IPS-18a (cell line): Measurements from ENCODE around the gene NTN5.

Experiments
- H3K27ac ChIP-seq: one replicate; pipeline ENCODE4 v1.5.1; 2013; ENCODE audit warnings: low read length
- H3K27me3 ChIP-seq: one replicate; pipeline ENCODE4 v1.6.1; 2013; ENCODE audit warnings: mild to moderate bottlenecking, low read length; ENCODE audit not compliant: control insufficient read depth, insufficient read depth
- H3K36me3 ChIP-seq: one replicate; pipeline ENCODE4 v1.6.1; 2013; ENCODE audit warnings: low read depth, low read length; ENCODE audit not compliant: control insufficient read depth
- H3K4me1 ChIP-seq: one replicate; pipeline ENCODE4 v1.6.1; 2013; ENCODE audit warnings: low read depth, low read length; ENCODE audit not compliant: control insufficient read depth
- H3K4me3 ChIP-seq: one replicate; pipeline ENCODE4 v1.5.1; 2013; ENCODE audit warnings: low read length
- H3K9ac ChIP-seq: one replicate; pipeline ENCODE4 v1.6.1; 2013; ENCODE audit warnings: mild to moderate bottlenecking, low read length, moderate library complexity
- H3K9me3 ChIP-seq: one replicate; pipeline ENCODE4 v1.6.1; 2013; ENCODE audit warnings: low read depth, low read length; ENCODE audit not compliant: control insufficient read depth

Gene NTN5

DNA sequence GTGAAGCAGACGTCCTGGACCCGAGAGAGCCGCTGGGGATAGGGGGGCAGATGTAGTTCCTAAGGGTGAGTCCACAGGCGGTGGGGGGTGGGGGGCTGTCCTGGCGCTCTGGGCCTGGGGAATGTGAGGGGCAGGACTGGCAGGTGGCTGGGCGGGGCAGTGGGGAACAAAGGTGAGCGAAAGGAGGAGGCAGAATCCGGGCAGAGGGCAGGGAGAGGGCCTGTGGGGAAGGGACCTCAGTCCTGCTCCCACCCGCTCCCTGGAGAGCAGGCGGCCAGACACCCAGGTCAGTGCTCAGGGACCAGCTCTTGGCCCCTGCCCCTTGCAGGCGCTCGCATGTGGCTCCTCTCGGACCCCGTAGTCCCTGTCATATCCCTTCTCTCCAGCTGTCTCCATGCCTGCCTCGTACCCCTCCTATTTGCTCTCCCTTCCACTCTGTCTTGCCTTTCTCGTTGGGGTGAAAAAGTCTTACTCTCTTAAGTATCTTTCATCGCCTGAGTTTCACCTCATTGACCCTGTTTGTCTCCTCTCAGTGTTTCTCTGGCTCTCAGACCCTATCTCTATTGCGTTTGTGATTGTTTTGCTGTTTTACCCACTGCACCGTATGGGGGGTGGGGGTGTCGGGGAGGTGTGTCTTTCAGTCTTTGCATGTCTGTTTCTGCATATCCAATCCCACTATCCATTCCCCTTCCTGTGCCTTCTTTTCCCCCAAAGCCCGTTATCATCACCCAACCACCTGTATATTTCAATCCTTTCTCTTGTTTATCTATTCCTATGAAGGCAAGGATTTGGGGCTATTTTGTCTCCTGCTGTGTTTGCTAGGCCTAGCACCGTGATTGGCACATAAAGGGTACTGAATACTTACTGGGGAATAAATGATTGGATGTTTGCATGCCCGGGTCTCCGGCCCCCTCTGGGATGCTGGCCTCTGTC, 47.8 kb downstream of the NTN5 start:
- Histone ChIP-seq H3K4me3 (peak overlapping the region; percentile 91), H3K27me3 (no peaks in the 10 kb centered on the region), H3K9me3 (no peaks in the 10 kb centered on the region), H3K4me1 (peaks cover 15% of the 10 kb centered on the region), H3K9ac (peak overlapping the region; percentile 79), H3K36me3 (no peaks in the 10 kb centered on the region), H3K27ac (no peak overlapping the region)

DNA sequence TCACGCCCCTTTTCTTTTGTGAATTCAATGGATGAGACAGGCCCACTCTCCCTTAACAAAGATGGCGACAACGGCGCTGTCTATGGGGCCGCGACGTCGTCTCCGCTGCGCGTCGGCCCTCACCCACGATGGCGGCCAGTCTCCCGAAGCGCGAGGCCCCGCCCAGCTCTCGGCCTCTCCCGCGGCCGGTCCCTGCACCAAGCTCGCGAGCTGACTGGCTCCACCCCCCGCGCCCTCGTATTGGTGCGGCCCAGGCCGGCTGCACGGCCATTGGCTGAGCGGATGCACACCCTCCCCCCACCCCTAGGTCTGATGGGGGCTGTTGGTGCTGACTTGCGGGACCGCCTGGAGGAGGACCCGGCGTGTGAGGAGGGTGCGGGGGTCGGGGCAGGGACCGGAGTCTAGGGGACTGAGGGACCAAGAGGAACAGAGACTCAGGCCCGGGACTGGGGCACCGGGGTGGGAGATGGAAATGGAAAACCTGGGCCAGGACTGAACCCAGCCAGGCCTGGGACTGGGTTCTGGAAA, 48.7 kb downstream of the NTN5 start:
- H3K27ac ChIP-seq, result peak overlapping the region; percentile 85

DNA sequence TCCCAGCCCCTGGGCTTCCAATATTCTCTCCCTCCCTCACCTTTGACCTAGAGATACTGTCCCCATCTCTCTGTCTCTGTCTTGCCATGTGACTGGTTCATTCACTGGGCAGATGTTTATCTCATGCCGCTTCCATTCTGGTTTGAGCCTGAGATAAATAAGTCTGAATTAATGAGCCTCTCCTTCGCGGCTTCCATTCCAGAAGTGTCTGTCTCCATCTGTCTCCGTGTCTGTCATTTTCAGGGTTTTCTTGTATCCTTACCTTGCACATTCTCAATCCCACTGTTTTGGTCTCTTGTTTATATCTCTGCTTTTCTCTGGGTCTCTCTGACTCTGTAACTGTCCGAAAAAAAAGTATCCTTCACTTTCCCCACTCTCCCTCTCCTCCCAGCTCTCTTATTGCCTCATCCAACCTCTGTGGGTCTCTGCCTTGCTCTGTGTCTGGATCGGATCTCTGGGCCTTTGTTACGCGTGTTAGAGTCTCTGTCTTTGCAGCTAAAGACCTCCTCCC, 49.2 kb downstream of the NTN5 start:
- H3K36me3 ChIP-seq, result no peaks in the 10 kb centered on the region
- peak overlapping the region; percentile 91 for H3K4me3 ChIP-seq
- H3K9ac ChIP-seq, result peak overlapping the region; percentile 75
- no peaks in the 10 kb centered on the region for H3K27me3 ChIP-seq
- H3K27ac ChIP-seq, result peak overlapping the region; percentile 42
- H3K9me3 ChIP-seq, result no peaks in the 10 kb centered on the region
- H3K4me1 ChIP-seq, result peaks cover 12% of the 10 kb centered on the region

More for the DNA sequence above, 48.7 kb downstream of the NTN5 start:
- H3K4me1 ChIP-seq, result peaks cover 12% of the 10 kb centered on the region
- peak overlapping the region; percentile 91 for H3K4me3 ChIP-seq
- H3K9ac ChIP-seq, result peak overlapping the region; percentile 79
- no peaks in the 10 kb centered on the region for H3K9me3 ChIP-seq
- no peaks in the 10 kb centered on the region for H3K36me3 ChIP-seq
- no peaks in the 10 kb centered on the region for H3K27me3 ChIP-seq

DNA sequence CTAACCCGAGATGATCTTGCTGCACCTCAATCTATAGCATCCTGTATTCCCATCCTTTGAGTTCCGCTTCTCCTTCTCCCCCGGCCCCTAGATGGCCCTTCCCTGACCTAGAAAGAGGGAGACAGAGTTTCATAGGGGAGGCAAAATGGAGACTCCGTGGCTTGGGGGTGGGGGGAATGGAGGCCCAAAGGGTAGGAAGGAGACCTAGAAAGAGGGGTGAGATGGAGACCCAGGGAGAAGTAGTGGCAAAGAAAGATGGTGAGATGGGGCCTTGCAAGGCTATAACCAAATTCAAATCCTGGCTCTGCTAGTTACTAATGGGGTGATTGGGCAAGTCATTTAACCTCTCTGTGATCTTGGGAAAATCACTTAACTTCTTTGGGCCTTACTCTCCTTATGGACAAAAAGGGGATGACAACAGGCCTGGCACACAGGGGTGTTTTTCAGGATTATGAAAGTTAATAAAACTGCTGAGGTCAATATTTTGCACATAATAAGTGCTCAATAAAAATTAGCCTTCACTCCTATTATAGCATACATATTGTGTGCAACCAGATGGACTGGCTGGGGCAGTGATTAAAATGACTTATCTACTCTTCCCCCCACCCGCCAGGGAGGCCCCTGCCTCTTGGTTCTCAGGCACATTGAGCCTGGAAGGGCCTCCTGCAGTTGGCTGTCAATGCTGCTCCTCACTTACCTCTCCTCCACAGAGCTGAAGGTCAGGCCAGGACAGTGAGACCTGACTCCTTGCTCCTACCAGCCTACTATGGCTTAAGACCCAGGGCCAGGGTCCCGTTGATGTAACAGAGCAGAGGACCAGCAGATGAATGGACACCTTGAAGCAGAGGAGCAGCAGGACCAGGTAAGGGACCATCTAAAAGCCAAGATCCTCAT, 52.9 kb downstream of the NTN5 start:
- Histone ChIP-seq H3K36me3 (peaks cover 28% of the 10 kb centered on the region), H3K4me3 (peak overlapping the region; percentile 94), H3K9ac (peak overlapping the region; percentile 96), H3K4me1 (peaks cover 20% of the 10 kb centered on the region), H3K27me3 (no peaks in the 10 kb centered on the region), H3K9me3 (no peaks in the 10 kb centered on the region), H3K27ac (peak overlapping the region; percentile 66)

DNA sequence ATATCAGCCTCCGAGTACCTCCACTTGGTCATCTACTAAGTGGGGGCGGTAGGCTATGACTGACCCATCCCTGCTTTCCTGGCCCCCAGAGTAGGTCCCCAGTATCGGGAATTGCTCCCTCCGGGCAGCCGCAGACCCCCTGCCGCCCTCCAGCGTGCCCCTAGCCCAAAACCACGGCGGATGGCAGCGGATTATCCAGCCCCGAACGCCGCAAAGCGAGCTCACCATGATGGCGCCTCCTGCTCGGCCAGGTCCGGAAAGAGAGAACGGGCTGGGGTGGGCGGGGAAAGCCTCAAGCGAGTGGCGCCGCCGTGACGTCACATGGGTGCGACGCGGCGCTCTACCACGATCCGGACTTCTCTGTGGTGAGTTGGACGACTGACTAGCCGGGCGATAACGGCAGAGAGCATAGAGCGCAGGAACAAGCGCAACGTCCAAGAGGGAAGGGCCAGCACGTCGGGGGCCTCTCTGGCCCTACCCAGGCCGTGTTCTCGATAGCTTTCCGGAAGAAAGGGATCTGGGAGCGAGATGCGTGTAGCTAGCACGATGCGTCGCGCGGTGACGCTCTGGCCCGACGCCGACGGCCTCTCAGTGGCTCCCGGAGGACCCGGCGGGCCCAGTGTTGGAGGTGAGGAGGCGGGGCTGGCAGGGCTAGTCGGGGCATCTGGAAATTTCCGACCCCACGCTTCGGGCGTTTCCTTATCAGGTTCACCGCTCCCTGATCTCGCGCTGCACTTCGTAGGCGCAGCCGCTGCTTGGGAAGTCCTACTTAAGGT, 53.7 kb downstream of the NTN5 start, which contains the start of the genes RPL18 and SPHK2:
Gene RPL18, minus strand, starts transcription at position 263 of the 776 bp plus-strand sequence. Its CDS starts 35 bp downstream, at position 228.
Gene SPHK2, plus strand, starts transcription at position 591 of the 776 bp plus-strand sequence. CDS start 1,009 bp downstream, outside the sequence.
- peak within 1 kb of the TSS; percentile 88 for H3K27ac ChIP-seq
- H3K4me3 ChIP-seq, result peak within 1 kb of the TSS; percentile 94

DNA sequence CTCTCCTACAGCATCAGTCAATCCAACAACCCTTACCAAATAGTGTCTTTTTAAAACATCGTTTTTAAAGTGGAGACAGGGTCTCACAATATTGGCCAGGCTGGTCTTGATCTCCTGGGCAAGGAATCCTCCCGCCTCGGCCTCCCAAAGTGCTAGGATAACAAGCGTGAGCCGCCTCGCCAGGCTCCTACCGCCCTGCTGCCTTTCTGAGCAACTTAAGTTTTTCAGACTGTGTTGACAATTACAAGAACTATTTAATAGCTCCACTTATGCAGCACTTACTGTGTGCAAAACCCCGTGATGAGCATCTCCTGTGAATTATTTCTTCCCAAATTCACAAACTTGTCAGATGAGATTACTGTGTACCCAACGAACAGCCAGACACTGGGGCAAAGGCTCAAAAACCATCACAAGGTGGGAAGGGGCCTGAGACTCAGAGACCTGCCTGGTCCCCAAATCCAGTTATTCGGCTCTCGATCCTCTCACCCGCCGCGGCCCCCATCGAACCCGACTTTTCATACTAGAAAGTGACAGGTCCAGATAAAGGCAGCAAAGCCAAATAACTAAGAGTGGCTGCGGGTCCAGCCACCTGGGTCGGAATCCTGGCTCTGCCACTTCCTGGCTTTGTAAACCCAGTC, 54.4 kb downstream of the NTN5 start:
- Histone ChIP-seq H3K27me3 (no peaks in the 10 kb centered on the region), H3K4me3 (peak overlapping the region; percentile 94), H3K9ac (peak overlapping the region; percentile 96), H3K27ac (peak overlapping the region; percentile 88), H3K4me1 (peaks cover 24% of the 10 kb centered on the region), H3K36me3 (peaks cover 28% of the 10 kb centered on the region), H3K9me3 (no peaks in the 10 kb centered on the region)

More for the DNA sequence above, 53.7 kb downstream of the NTN5 start, which contains the start of the genes RPL18 and SPHK2:
- no peaks in the 10 kb centered on the region for H3K9me3 ChIP-seq
- H3K9ac ChIP-seq, result peak within 1 kb of the TSS; percentile 96
- H3K4me1 ChIP-seq, result peaks cover 24% of the 10 kb centered on the region
- H3K36me3 ChIP-seq, result peaks cover 28% of the 10 kb centered on the region
- no peaks in the 10 kb centered on the region for H3K27me3 ChIP-seq

DNA sequence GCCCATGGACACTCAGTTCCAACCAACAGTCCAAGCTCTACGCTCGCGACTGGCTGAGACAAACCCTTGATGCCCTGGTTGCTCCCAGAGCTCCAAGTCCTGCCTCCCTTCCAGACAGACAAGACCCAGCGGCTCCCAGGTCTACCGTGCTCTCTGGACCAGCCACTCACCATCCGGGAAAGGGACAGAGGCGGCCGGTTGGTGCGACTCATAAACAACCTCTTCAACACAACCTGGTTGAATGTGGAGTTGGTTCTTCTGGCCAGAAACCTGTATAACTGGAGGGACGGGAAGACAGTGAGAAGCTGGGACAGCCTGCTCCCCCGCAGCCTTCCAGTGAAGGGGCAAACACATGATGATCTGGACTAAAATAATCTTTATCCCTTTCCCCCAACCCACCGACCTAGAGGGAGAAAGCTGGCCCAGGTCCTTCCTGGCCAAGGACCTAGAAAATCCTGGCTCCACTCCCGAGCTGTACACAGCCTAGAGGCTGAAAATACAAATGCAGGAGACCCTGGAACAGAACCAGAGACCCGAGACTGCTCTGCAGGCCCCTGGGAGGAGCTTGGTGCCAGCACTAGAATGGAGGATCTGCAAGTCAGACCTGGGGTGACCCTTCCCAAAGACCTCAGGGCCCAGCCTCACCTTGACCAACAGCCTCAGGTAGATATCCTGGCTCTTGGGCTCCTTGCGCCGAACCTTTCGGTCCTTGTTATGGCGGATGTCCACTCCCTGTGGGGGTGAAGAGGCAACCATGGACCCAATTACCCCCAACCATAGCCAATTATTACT, 55.5 kb downstream of the NTN5 start:
- peak overlapping the region; percentile 96 for H3K9ac ChIP-seq
- H3K27me3 ChIP-seq, result no peaks in the 10 kb centered on the region
- peak overlapping the region; percentile 94 for H3K4me3 ChIP-seq
- H3K36me3 ChIP-seq, result peaks cover 28% of the 10 kb centered on the region
- H3K27ac ChIP-seq, result no peak overlapping the region
- H3K4me1 ChIP-seq, result peaks cover 21% of the 10 kb centered on the region
- H3K9me3 ChIP-seq, result no peaks in the 10 kb centered on the region

DNA sequence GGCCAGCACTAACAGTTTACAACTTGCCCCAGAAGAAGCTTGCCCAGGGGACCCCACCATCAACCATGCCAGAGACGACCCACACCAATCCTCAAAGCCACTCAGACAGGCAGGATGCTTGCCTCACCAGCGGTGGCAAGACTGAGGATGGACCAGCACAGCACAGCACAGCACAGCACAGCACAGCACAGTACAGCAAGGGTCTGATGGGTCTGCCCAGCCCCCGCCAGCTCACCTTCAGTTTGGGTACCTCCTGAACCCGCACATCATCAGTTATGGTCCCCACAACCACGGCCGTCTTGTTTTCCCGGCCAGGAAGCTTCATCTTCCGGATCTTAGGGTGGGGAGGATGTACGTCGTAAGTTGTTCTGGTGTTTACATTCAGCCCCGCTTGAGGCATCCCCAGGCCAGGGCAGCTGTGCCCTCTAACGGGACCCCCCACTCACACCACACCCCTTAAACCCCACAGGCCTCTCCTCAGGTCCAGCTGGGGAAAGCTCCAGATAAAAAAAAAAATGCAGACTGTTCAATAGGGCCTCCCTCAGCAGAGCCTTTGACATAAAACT, 56.2 kb downstream of the NTN5 start:
- H3K9me3 ChIP-seq, result no peaks in the 10 kb centered on the region
- no peak overlapping the region for H3K9ac ChIP-seq
- H3K36me3 ChIP-seq, result peaks cover 28% of the 10 kb centered on the region
- H3K4me1 ChIP-seq, result peaks cover 21% of the 10 kb centered on the region
- no peaks in the 10 kb centered on the region for H3K27me3 ChIP-seq
- peak overlapping the region; percentile 94 for H3K4me3 ChIP-seq
- H3K27ac ChIP-seq, result no peak overlapping the region

DNA sequence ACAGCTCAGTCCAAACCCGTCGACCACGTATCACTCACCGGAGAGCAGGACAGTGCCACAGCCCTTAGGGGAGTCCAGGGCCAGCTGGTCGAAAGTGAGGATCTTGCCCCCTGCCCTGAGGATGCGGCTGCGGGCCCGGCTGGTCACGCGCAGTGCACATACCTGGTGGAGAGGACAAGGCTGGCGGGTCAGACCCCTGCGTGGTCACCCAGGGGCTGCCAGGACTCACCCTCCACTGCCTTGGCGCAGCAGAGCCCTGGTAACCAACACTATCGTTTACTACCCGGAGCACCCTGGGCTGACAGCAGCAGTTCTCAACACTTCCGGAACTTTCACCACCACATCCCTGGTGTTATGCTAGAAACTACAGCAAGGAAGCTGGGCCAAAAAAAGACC, 56.8 kb downstream of the NTN5 start:
- Histone ChIP-seq H3K9ac (no peak overlapping the region), H3K9me3 (no peaks in the 10 kb centered on the region), H3K4me1 (peaks cover 21% of the 10 kb centered on the region), H3K36me3 (peaks cover 28% of the 10 kb centered on the region), H3K4me3 (no peak overlapping the region), H3K27ac (no peak overlapping the region), H3K27me3 (no peaks in the 10 kb centered on the region)
